AG20443 (cell line): ENCODE data around the gene ROR2.
"Not testable (repeated sequence)": the region's sequence is repeated elsewhere in the genome, so short reads cannot be mapped to it uniquely, and the experiment has no call there.

Experiments
- DNase-seq: peaks from one replicate; pipeline ENCODE4 v3.0.0; 2012; ENCODE audit warnings: low spot score, mixed read lengths

Gene ROR2

GRCh38 chr9:91564081-91564670 is 385.9 kb downstream of the ROR2 start:
- no peak for DNase-seq

- DNase-seq = no peak
Observed at GRCh38 chr9:91562416-91562815, 387.6 kb downstream of the ROR2 start.

GRCh38 chr9:91560301-91560700 is 389.7 kb downstream of the ROR2 start:
- no peak for DNase-seq

GRCh38 chr9:91558879-91559278 is 391.1 kb downstream of the ROR2 start:
- DNase-seq = no peak

- DNase-seq = no peak
Observed at GRCh38 chr9:91558395-91558794, 391.6 kb downstream of the ROR2 start.

- DNase-seq = no peak
Observed at GRCh38 chr9:91557327-91557726, 392.7 kb downstream of the ROR2 start.

GRCh38 chr9:91555132-91555531 is 394.9 kb downstream of the ROR2 start:
- DNase-seq = no peak

GRCh38 chr9:91549177-91549576 is 400.9 kb downstream of the ROR2 start:
- no peak for DNase-seq

GRCh38 chr9:91547081-91547480 is 402.9 kb downstream of the ROR2 start:
- no peak for DNase-seq

- DNase-seq = peak; percentile 63
Observed at GRCh38 chr9:91546574-91546973, 403.5 kb downstream of the ROR2 start.

GRCh38 chr9:91541734-91542133 is 408.3 kb downstream of the ROR2 start:
- DNase-seq = no peak

GRCh38 chr9:91540506-91540905 is 409.5 kb downstream of the ROR2 start:
- DNase-seq = not testable (repeated sequence)

- DNase-seq = peak; percentile 77
Observed at GRCh38 chr9:91536211-91536691, 413.8 kb downstream of the ROR2 start.

GRCh38 chr9:91534374-91534773 is 415.7 kb downstream of the ROR2 start:
- no peak for DNase-seq

GRCh38 chr9:91533382-91533781 is 416.6 kb downstream of the ROR2 start:
- DNase-seq = no peak

- DNase-seq = no peak
Observed at GRCh38 chr9:91532325-91532724, 417.7 kb downstream of the ROR2 start.

- DNase-seq = no peak
Observed at GRCh38 chr9:91530829-91531228, 419.2 kb downstream of the ROR2 start.

- DNase-seq = no peak
Observed at GRCh38 chr9:91522481-91522880, 427.5 kb downstream of the ROR2 start.

GRCh38 chr9:91519520-91520277 is 430.3 kb downstream of the ROR2 start:
- peak; percentile 34 for DNase-seq

- no peak for DNase-seq
Observed at GRCh38 chr9:91518462-91518861, 431.6 kb downstream of the ROR2 start.

GRCh38 chr9:91517801-91518200 is 432.2 kb downstream of the ROR2 start:
- no peak for DNase-seq

- not testable (repeated sequence) for DNase-seq
Observed at GRCh38 chr9:91517332-91517731, 432.7 kb downstream of the ROR2 start.

GRCh38 chr9:91516777-91517176 is 433.3 kb downstream of the ROR2 start:
- DNase-seq = no peak

GRCh38 chr9:91516081-91516480 is 433.9 kb downstream of the ROR2 start:
- no peak for DNase-seq
